HTERT RPE-1 (cell line): ENCODE data around the gene GSTM3.
"Not testable (repeated sequence)": the region's sequence is repeated elsewhere in the genome, so short reads cannot be mapped to it uniquely, and the experiment has no call there.

Source experiments
- in situ Hi-C: fragments of 300-500 bp; cut with MboI; formaldehyde crosslinking; loops from 4 replicates; pipeline ENCODE4 v1.14.3; 2020; ENCODE audit warnings: low sequenced_read_pairs

GSTM3 gene

GRCh38 chr1:109708949-109709348, 31.9 kb downstream of the GSTM3 start:
- in situ Hi-C loops, result not testable (repeated sequence)

- in situ Hi-C loops, result no loop called here
Measured at GRCh38 chr1:109705411-109705810, 35.4 kb downstream of the GSTM3 start.

DNA sequence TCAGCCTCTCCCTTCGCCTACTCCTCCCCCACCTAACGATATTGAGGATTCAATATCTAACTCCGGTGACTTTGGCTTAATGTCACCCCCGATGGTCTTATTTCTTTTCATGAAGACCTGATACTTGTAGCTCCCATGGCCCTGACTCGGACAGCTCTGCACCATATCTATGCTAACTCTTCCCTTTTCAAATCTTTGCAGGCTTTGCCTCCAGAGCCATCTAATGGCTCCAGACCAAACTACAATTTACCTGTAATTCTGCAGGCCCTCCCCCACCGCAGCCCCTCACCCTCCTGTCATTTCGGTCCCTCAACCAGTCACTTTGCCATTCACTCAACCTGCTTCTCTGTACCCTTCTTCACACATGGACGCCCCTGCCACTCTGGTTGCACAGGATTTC, 36.7 kb downstream of the GSTM3 start:
- in situ Hi-C loops, result no loop called here

- in situ Hi-C loops, result not testable (repeated sequence)
Measured at GRCh38 chr1:109702940-109703339, 37.9 kb downstream of the GSTM3 start.

- in situ Hi-C loops, result not testable (repeated sequence)
Measured at GRCh38 chr1:109697861-109698260, 43.0 kb downstream of the GSTM3 start.

- in situ Hi-C loops, result no loop called here
Measured at GRCh38 chr1:109697066-109697465, 43.8 kb downstream of the GSTM3 start.

GRCh38 chr1:109695138-109695537, 45.7 kb downstream of the GSTM3 start:
- in situ Hi-C loops, result not testable (repeated sequence)

GRCh38 chr1:109694400-109694799, 46.4 kb downstream of the GSTM3 start:
- in situ Hi-C loops, result not testable (repeated sequence)

DNA sequence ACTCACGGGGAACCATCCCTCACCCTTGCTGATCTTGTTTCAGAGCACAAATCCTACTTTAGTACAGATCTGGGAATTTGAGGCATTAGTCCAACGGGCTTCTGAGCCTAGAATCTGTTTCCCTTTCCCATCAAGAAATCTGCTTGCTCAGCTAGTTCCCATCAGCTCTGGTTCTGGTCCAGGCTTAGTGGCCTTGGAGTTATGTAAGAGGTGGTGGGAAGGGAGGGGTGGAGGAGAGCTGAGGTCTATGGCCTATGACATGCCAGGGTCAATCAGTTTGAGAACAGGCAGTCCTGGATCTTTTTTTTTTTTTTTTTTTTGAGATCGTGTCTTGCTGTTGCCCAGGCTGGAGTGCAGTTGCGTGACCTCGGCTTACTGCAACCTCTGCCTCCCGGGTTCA, 49.1 kb downstream of the GSTM3 start:
- in situ Hi-C loops, result no loop called here

DNA sequence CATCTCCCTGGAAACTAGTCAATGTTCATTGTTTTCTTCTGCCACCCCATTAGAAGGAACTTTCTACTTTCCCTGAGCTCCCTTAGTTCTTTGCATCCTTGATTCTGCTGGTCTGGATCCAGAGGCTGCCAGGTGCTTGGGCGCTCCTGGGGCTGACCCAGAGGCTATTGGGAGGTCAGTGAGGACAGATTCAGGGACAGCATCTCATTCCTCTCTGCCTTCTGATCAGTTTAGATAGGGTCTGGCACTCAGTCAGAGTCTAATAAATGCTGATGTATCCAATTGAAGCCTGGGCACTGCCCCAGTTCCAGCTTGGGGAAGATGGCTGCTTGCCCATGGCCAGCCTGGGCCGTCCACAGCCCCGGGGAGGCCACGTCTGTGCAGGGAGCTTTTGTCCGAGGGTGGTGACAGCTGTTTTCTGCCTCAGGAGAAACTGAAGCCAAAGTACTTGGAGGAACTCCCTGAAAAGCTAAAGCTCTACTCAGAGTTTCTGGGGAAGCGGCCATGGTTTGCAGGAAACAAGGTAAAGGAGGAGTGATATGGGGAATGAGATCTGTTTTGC, 50.9 kb downstream of the GSTM3 start:
- in situ Hi-C loops, result no loop called here

DNA sequence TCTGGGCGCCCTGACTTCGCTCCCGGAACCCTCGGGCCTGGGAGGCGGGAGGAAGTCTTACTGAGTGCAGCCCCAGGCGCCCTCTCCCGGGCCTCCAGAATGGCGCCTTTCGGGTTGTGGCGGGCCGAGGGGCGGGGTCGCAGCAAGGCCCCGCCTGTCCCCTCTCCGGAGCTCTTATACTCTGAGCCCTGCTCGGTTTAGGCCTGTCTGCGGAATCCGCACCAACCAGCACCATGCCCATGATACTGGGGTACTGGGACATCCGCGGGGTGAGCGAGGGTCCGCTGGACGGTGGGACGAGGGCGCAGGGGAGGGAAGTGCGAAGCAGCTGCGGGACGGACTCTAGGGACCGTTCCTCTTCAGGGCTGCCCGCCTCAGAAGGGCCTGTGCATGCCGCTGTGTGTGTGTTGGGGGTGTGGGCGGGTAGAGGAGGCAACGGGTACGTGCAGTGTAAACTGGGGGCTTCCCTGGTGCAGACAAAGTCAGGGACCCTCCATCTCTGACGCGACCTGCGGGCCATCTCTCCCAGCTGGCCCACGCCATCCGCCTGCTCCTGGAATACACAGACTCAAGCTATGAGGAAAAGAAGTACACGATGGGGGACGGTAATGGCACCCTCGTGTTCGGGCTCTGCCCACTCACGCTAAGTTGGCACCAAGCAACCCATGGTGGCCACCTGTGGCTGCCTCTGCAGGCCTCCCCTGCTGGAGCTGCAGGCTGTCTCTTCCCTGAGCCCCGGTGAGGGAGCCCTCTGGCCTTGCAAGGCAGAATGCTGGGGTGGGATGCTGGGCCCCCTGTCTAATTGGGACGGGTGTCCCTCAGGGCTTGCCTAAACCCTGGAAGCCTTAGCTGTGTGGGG, 53.0 kb downstream of the GSTM3 start, which contains the start of gene GSTM1:
Gene GSTM1 (plus strand): TSS at position 177 of the 859 bp plus-strand sequence. CDS start 57 bp downstream, at position 234.
- in situ Hi-C loops, result no loop called here

DNA sequence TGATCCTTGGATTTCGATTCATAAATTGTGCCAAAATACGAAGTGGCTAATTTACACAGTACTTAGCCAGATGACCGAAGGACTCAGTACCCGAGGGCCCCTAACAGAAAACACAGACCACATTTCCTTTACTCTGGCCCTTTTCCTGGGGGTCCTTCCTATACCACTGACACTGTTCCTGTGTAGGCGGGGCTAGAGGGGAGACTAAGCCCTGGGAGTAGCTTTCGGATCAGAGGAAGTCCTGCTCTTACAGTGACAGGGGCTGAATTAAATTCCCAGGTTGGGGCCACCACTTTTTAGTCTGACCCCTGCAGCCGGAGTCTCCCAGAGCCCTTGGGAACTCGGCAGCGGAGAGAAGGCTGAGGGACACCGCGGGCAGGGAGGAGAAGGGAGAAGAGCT, 53.7 kb downstream of the GSTM3 start:
- in situ Hi-C loops, result not testable (repeated sequence)

DNA sequence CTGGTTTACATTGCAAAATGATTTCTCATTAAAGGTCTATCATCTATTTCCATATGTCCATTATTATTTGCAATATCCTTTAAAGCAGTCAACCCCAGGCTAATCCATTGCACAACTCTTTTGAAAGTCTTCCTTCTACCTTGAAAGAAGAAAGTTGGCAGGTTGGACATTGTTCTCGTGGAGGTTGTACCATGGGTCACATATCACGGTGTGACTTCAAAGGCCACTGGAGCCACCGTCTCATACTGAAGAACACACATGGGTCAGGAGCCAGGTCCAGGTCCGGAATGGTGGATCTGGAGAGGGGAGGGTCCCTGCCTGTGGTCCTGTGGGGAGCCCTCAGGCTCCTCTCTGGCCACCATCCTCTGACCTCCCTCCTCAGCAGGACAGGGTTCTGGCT, 54.9 kb downstream of the GSTM3 start:
- in situ Hi-C loops, result not testable (repeated sequence)

DNA sequence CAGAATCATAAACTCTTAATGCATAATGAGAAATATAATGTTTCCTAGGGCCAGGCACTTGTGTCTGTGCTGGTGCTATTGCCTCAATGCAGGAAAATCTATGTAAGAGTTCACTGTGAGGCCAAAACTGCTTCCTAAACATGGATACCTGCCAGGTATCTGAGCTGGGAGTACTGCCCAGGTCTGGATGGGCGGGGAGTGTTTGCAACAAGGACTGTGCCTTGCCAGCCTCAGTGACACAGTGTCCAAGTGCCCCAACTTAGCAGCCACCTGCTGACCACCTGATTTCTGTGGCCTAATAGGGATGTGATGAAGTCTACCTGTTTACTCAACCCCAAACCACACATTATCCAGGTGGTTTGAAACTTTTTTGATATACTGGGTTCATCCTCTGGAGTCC, 55.4 kb downstream of the GSTM3 start:
- in situ Hi-C loops, result not testable (repeated sequence)

DNA sequence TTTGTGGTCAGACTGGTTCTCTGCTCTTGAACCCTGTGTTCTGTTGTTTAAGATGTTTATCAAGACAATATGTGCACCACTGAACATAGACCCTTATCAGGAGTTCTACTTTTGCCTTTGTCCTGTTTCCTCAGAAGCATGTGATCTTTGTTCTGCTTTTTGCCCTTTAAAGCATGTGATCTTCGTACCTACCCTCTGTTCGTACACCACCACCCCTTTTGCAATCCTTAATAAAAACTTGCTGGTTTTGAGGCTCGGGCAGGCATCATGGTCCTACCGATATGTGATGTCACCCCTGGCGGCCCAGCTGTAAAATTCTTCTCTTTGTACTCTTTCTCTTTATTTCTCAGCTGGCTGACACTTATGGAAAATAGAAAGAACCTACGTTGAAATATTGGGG, 56.1 kb downstream of the GSTM3 start:
- in situ Hi-C loops, result not testable (repeated sequence)
